NCI-H1436 (cell line): ENCODE results near the gene ZNF536.
"Not testable (repeated sequence)": the region's sequence is repeated elsewhere in the genome, so short reads cannot be mapped to it uniquely, and the experiment has no call there.

ENCODE experiments used
- DNase-seq: peaks from one replicate; lab custom pipeline; 2025; lab: John Stamatoyannopoulos, UW

Gene ZNF536

GRCh38 chr19:30388819-30389218 is 16.6 kb downstream of the ZNF536 start:
- no peak for DNase-seq

- no peak for DNase-seq
Observed at GRCh38 chr19:30390356-30390988, 18.3 kb downstream of the ZNF536 start.

- DNase-seq: no peak
Observed at GRCh38 chr19:30391052-30391451, 18.9 kb downstream of the ZNF536 start.

GRCh38 chr19:30391554-30392551 is 19.7 kb downstream of the ZNF536 start:
- no peak for DNase-seq

GRCh38 chr19:30393046-30393445 is 20.9 kb downstream of the ZNF536 start:
- no peak for DNase-seq

- no peak for DNase-seq
Observed at GRCh38 chr19:30393729-30394480, 21.7 kb downstream of the ZNF536 start.

GRCh38 chr19:30394481-30395151 is 22.4 kb downstream of the ZNF536 start:
- no peak for DNase-seq

- no peak for DNase-seq
Observed at GRCh38 chr19:30395283-30395682, 23.1 kb downstream of the ZNF536 start.

GRCh38 chr19:30398539-30398938 is 26.4 kb downstream of the ZNF536 start:
- not testable (repeated sequence) for DNase-seq

- DNase-seq: no peak
Observed at GRCh38 chr19:30401956-30402355, 29.8 kb downstream of the ZNF536 start.

GRCh38 chr19:30402436-30403202 is 30.4 kb downstream of the ZNF536 start:
- DNase-seq: no peak

GRCh38 chr19:30403203-30403985 is 31.2 kb downstream of the ZNF536 start:
- DNase-seq: no peak

- no peak for DNase-seq
Observed at GRCh38 chr19:30406220-30407067, 34.3 kb downstream of the ZNF536 start.

GRCh38 chr19:30407068-30407709 is 35.0 kb downstream of the ZNF536 start:
- DNase-seq: no peak

GRCh38 chr19:30408734-30409301 is 36.6 kb downstream of the ZNF536 start:
- DNase-seq: no peak

GRCh38 chr19:30411714-30412113 is 39.5 kb downstream of the ZNF536 start:
- no peak for DNase-seq

GRCh38 chr19:30416375-30416774 is 44.2 kb downstream of the ZNF536 start:
- DNase-seq: no peak

GRCh38 chr19:30417166-30417565 is 45.0 kb downstream of the ZNF536 start:
- not testable (repeated sequence) for DNase-seq
